Gastroesophageal sphincter (tissue), 3 donors: ENCODE measurements around the gene DNAH10.

Experiments
- POLR2A ChIP-seq, 2 donors: fragments of 450-650 bp; IDR thresholded peaks; one replicate each; pipeline ENCODE4 v1.6.1; 2017; ENCODE audit warnings: antibody characterized with exemption in 2 of 2, mild to moderate bottlenecking in 2 of 2, moderate library complexity in 1 of 2
- TF ChIP-seq, protein P1 (sequence below), 4 experiments: fragments of 200-600 bp in 2 of 4; fragments of 450-650 bp in 2 of 4; sonication (generic) in 1 of 4; IDR thresholded peaks; one replicate each; pipeline ENCODE4 v1.5.1; 2017 to 2019; ENCODE audit warnings: antibody characterized with exemption in 4 of 4, mild to moderate bottlenecking in 2 of 4, moderate library complexity in 2 of 4

DNA sequence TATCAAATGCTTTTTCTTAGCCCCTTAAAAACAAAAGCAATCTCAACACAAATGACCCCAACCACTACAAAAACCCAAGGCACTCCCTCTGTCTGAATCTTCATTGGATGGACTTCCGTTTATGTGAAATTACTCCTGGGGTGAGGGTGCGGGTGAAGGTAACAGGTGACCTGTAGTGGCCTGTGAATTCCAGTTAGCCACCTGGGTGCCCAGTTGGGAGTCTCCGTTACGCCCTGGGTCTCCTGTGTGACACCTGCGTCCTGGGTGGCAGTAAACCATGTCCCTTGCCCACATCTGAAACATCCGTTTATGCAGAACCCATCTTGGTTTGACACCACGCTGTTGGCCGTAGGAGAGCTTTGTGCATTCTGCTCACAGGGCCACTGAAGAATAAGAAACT is 148.0 kb downstream of the DNAH10 start:
- TF ChIP-seq POLR2A (IDR thresholded peaks at IDR 0.05), result no peak
- TF ChIP-seq, protein P1, sequence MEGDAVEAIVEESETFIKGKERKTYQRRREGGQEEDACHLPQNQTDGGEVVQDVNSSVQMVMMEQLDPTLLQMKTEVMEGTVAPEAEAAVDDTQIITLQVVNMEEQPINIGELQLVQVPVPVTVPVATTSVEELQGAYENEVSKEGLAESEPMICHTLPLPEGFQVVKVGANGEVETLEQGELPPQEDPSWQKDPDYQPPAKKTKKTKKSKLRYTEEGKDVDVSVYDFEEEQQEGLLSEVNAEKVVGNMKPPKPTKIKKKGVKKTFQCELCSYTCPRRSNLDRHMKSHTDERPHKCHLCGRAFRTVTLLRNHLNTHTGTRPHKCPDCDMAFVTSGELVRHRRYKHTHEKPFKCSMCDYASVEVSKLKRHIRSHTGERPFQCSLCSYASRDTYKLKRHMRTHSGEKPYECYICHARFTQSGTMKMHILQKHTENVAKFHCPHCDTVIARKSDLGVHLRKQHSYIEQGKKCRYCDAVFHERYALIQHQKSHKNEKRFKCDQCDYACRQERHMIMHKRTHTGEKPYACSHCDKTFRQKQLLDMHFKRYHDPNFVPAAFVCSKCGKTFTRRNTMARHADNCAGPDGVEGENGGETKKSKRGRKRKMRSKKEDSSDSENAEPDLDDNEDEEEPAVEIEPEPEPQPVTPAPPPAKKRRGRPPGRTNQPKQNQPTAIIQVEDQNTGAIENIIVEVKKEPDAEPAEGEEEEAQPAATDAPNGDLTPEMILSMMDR (IDR thresholded peaks at IDR 0.05), result no peak
